ENCODE results near the gene FLNB.

The FLNB gene

GRCh38 chr3:58144478-58145325 is 136.5 kb downstream of the FLNB start:
- no peak for DNase-seq

- DNase-seq = no peak
These were observed 139.8 kb downstream of the FLNB start for GRCh38 chr3:58148049-58148448.

- DNase-seq = no peak
These were observed 142.0 kb downstream of the FLNB start for GRCh38 chr3:58150130-58150809.

- no peak for DNase-seq
These were observed 142.6 kb downstream of the FLNB start for GRCh38 chr3:58150810-58151199.

- DNase-seq = no peak
These were observed 143.4 kb downstream of the FLNB start for GRCh38 chr3:58151637-58152036.

GRCh38 chr3:58152225-58153015 is 144.2 kb downstream of the FLNB start:
- DNase-seq = no peak

GRCh38 chr3:58153371-58153770 is 145.1 kb downstream of the FLNB start:
- no peak for DNase-seq

- no peak for DNase-seq
These were observed 146.6 kb downstream of the FLNB start for GRCh38 chr3:58154626-58155449.

- no peak for DNase-seq
These were observed 147.6 kb downstream of the FLNB start for GRCh38 chr3:58155838-58156237.

GRCh38 chr3:58157700-58158099 is 149.5 kb downstream of the FLNB start:
- peak; percentile 85 for DNase-seq

- DNase-seq = peak; percentile 82
These were observed 150.4 kb downstream of the FLNB start for GRCh38 chr3:58158442-58159153.

GRCh38 chr3:58160399-58160798 is 152.2 kb downstream of the FLNB start:
- DNase-seq = no peak

GRCh38 chr3:58161435-58162398 is 153.5 kb downstream of the FLNB start:
- DNase-seq = no peak

GRCh38 chr3:58163234-58163633 is 155.0 kb downstream of the FLNB start:
- DNase-seq = no peak

- DNase-seq = no peak
These were observed 156.1 kb downstream of the FLNB start for GRCh38 chr3:58164199-58164879.

- peak; percentile 63 for DNase-seq
These were observed 156.9 kb downstream of the FLNB start for GRCh38 chr3:58164906-58165821.

GRCh38 chr3:58167431-58168351 is 159.5 kb downstream of the FLNB start:
- DNase-seq = peak; percentile 82

- DNase-seq = no peak
These were observed 160.3 kb downstream of the FLNB start for GRCh38 chr3:58168498-58168897.
